GM12892 (cell line): Measurements from ENCODE around the gene KIF16B.

Source experiments
- POLR2A ChIP-seq: IDR thresholded peaks from 2 replicates; pipeline ENCODE4 v1.6.1; 2011; ENCODE audit warnings: low read depth, low read length, control low read depth
- POLR2AphosphoS5 ChIP-seq: IDR thresholded peaks from 2 replicates; pipeline ENCODE4 v1.6.1; 2011; ENCODE audit warnings: low read depth, low read length, control low read depth

- TF ChIP-seq POLR2A (no peak), POLR2AphosphoS5 (no peak)
Measured at GRCh38 chr20:16302818-16303217, 270.4 kb downstream of the KIF16B start.
